DMS 273 treated with DMSO at 0.1 percent for 48 hours (cell line): Measurements from ENCODE around the gene BUB1B.

Source experiments
- DNase-seq: peaks from one replicate; lab custom pipeline; 2025; lab: John Stamatoyannopoulos, UW

Gene BUB1B

GRCh38 chr15:40255033-40255432 is 94.2 kb downstream of the BUB1B start:
- DNase-seq = no peak

DNA sequence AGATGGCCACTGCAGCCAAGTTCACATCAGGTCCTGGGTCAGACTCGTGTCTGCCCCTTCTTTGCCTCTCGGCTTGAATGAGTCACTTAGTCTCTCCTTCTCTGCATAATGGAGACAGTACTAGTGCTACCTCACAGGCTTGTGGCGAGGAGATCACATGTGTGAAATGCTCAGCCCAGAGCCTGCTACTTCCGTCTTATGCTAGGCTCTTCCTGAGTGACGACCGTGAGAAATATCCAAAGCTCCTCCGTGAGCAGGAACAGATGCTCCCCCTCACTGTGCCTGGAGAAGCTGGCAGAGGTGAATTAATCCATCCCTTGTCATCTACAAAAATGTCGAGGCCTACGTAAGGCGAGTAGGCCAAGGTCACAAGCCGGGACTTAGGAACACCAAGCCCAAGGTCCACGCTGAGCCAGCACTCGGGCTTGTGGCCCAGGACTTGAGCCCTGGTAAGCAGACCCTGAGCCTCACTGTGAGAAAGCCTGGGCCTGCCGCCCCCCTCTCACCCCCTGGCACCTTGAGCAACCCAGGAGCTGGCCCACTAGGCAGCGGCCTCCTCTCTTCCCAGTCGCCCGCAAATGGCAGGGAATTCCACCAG is 95.9 kb downstream of the BUB1B start:
- DNase-seq = no peak

GRCh38 chr15:40257656-40258450 is 97.0 kb downstream of the BUB1B start:
- no peak for DNase-seq

DNA sequence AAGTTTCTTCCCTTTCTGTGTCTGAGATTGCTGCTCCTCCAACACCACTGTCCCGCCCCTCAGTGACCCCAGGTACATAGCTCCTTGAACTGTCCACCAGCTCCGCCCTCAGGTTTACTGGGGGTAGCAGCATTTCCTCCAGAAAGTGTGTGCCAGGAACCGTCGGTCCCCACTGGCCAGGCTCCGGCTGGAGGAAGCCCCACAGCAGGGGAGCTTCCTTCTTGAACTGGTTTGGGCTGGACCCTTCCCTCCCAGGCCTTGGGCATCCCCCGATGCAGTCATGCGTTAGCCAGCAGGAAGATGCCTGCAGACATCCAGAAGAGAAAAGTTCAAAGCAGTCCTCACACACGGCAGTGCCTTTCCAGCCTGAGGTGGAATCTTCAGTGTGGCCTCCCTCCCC is 97.7 kb downstream of the BUB1B start:
- no peak for DNase-seq

DNA sequence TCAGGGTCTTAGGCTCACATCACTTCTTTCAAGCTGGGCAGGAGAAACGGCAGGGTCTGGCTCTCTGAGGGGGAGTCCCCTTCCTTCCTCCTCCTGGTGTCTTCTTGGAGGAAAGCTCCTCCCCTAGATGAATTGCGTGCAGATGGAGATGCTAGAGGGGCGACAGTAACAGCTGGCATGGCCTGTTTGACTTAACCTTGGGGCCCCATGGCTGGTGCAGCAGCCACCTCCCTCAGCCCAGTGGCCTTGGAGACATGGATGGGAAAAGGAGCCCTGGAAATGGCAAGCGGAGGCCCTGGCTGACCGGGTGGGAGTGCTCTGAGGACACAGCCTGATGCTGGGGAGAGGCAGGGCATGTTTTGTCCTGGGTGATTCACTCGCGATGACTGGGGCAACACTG is 98.2 kb downstream of the BUB1B start:
- no peak for DNase-seq

DNA sequence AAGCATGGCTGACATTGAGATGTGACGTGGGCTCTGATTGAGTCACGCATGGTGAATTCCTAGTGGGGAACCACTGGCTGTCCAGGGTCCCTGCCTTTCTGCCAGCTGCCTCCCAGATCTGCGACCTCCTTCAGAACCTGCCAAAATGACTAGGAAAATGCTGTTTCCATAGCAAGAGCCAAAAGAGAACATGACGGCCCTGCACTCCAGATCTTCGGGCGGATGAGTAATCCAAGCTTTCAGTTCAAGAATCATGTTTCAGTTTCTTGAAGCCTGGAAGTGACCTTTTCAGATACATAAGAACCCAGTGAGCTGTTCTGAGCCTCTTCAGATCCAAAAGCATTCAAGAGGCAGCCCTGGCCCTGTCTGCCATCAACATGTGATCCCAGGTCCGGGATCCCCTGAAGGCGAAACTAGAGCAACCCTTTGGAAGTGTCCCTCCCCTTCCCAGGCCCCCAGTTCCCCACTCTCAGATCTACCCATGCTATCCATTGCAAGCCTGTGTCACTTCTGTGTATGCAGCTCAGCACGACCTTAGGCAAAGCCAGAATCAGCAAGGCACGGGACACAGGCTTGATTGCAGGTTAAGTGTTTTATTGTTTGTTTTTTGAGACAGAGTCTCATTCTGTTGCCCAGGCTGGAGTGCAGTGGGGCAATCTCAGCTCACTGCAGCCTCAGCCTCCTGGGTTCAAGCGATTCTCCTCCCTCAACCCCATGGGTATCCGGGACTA is 102.3 kb downstream of the BUB1B start:
- no peak for DNase-seq

DNA sequence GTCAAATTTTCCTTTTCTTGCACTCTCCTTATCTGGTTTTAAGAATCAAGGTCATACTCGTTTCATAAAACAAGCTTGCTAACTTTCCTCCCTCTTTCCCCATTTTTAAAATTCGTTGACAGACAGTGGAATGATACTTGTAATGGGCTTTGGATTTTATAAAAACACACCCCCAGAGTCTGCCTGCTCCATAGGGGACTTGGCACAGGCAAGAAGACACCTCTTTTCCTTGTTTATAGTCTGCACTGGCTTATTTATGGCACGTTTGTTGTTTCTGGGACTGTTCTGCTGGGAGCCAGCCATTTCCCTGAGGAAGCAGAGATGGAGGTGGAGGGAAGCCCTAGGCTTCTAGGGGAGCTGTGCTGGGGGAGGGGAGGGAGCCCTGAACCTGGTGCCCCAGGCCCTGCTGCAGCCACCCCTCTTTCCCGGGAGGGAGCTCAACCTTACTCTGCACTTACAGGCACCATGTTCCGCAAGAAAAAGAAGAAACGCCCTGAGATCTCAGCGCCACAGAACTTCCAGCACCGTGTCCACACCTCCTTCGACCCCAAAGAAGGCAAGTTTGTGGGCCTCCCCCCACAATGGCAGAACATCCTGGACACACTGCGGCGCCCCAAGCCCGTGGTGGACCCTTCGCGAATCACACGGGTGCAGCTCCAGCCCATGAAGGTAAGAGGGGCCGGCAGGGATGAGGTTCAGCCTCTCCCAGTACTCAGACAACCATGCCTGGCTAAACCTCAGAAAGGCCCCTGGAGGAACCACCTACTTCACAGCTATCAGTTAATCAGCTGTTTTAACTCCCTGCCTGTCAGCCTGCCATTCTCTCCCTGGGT is 103.7 kb downstream of the BUB1B start:
- no peak for DNase-seq

DNA sequence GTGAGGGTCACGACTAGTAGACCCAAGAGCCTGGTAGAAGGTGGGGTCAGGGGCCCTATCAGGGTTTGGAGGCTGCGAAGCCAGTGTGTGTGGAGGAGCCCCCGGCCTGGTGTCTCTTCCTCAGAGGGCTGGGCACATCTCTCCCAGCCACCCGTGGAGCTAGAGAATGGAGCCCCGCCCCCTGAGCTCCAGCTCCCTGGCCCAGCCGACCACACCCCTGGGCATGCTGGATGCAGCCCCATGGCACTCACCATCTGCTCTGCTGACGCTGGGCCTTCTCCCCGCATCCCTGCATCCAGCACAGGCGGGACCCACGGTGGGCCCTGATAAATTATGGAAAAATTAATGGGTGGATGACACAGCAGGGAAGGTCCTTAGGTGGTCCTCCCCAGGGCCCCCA is 104.5 kb downstream of the BUB1B start:
- DNase-seq = no peak

DNA sequence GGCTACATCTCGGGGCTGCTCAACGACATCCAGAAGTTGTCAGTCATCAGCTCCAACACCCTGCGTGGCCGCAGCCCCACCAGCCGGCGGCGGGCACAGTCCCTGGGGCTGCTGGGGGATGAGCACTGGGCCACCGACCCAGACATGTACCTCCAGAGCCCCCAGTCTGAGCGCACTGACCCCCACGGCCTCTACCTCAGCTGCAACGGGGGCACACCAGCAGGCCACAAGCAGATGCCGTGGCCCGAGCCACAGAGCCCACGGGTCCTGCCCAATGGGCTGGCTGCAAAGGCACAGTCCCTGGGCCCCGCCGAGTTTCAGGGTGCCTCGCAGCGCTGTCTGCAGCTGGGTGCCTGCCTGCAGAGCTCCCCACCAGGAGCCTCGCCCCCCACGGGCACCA is 105.0 kb downstream of the BUB1B start:
- no peak for DNase-seq

DNA sequence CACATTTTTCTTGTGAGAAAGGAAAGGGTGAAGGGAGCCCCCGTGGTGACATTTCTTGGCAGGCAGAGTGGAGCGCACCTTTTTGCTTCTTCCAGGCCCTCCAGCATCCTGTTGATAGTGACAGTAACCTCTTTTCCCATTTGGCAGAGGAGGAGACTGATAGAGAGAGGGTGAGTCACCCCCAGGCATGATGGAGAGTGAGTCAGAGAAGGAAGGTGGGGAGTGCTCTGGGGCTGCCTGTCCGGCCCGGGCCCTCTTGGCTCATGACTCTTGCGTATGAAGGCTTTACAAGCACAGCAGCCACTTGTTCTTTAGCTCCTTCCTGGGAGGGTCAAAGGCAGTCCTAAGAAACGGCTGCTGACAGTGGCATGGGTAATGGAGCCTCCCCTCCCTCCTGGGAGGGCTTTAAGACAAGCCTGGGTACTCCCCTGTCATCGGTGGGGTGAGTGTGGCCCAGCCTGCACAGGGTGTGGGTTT is 106.0 kb downstream of the BUB1B start:
- DNase-seq = no peak

GRCh38 chr15:40267670-40268069 is 106.8 kb downstream of the BUB1B start:
- no peak for DNase-seq

DNA sequence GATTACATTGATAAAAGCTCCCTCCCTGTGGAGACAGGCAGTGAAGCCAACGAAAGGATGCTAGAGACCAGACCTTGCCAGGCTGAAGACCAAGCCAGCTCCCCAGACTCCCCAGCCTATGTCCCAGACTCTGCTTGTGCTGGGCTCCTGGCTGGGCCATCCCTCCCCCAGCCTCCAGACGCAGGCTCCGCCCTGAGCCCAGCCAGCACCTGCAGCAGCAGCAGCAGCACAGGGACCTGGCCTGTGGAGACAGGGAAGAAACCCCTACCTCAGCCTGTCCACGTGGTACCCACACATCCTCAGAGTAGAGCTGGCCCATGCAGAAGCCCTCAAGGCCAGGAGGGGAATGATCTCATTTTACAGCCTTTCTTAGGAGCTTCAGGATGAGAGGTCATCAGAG is 108.7 kb downstream of the BUB1B start:
- no peak for DNase-seq

DNA sequence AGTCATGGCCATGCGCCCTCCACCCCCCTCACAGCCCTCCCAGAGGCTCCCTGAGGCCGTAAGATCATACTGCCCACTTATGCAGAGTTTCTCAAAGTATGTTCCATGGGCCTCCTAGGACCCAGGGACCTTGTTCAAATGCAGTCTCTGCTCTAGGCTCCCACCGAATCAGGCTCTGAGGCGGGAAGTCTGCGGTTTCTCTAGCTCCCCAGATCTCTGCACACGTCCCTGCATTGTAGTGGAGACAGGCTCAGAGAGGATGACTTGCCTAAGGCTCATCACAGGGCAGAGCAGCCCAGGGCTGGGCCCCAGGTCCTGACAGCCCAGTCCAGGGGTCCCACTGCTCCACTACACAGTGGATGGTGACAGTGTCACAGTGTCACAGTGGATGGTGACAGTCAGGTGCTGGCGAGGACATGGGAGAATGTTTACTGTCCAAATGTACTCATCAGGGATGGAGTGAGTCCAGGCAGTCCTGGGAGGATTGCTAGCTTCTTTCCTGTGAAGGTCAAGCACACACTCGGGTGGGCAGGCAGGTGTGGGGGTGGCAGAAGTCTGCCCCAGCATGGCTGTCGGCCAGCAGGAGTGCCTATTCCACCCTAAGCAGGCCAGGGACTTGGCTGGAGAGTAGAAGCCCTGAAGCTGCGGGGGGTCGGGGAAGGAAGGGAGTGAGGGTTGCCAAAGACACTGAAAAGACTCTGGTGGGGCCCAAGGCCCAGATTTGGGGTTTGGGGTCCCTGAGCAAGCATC is 109.6 kb downstream of the BUB1B start:
- no peak for DNase-seq
